ENCODE measurements around the gene IL17RD.

DNA sequence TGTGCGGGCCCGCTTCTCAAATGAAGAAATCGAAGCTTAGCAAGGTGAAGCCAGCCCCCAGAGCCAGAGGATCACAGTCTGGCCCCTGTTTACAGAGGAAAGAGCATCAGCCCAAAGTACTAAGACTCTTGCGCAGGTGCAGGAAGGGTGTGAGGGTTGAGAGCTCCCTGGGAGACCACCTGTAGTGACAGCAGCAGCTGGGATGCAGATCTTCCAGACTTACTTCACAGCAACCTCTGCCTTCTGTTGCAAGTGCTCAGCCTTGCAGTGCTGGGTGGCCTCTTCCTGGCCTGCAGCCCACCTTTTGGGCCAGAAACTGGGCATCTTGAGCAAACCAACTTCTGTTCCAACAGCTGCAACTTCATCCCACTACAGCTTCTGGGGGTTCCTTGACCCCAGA lies 85.0 kb downstream of the IL17RD start:
- TF ChIP-seq, protein P1, sequence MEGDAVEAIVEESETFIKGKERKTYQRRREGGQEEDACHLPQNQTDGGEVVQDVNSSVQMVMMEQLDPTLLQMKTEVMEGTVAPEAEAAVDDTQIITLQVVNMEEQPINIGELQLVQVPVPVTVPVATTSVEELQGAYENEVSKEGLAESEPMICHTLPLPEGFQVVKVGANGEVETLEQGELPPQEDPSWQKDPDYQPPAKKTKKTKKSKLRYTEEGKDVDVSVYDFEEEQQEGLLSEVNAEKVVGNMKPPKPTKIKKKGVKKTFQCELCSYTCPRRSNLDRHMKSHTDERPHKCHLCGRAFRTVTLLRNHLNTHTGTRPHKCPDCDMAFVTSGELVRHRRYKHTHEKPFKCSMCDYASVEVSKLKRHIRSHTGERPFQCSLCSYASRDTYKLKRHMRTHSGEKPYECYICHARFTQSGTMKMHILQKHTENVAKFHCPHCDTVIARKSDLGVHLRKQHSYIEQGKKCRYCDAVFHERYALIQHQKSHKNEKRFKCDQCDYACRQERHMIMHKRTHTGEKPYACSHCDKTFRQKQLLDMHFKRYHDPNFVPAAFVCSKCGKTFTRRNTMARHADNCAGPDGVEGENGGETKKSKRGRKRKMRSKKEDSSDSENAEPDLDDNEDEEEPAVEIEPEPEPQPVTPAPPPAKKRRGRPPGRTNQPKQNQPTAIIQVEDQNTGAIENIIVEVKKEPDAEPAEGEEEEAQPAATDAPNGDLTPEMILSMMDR (IDR thresholded peaks at IDR 0.05): no peak
- TF ChIP-seq, protein P2, sequence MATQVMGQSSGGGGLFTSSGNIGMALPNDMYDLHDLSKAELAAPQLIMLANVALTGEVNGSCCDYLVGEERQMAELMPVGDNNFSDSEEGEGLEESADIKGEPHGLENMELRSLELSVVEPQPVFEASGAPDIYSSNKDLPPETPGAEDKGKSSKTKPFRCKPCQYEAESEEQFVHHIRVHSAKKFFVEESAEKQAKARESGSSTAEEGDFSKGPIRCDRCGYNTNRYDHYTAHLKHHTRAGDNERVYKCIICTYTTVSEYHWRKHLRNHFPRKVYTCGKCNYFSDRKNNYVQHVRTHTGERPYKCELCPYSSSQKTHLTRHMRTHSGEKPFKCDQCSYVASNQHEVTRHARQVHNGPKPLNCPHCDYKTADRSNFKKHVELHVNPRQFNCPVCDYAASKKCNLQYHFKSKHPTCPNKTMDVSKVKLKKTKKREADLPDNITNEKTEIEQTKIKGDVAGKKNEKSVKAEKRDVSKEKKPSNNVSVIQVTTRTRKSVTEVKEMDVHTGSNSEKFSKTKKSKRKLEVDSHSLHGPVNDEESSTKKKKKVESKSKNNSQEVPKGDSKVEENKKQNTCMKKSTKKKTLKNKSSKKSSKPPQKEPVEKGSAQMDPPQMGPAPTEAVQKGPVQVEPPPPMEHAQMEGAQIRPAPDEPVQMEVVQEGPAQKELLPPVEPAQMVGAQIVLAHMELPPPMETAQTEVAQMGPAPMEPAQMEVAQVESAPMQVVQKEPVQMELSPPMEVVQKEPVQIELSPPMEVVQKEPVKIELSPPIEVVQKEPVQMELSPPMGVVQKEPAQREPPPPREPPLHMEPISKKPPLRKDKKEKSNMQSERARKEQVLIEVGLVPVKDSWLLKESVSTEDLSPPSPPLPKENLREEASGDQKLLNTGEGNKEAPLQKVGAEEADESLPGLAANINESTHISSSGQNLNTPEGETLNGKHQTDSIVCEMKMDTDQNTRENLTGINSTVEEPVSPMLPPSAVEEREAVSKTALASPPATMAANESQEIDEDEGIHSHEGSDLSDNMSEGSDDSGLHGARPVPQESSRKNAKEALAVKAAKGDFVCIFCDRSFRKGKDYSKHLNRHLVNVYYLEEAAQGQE (IDR thresholded peaks at IDR 0.05; ENCODE audit: insufficient read depth in 1 of 2, low read depth in 2 of 2, low read length in 1 of 2): no peak
- TF ChIP-seq SIN3A (IDR thresholded peaks at IDR 0.05; ENCODE audit: borderline replicate concordance, insufficient read depth, low read depth, low read length) (no peak), POLR2AphosphoS5 (IDR thresholded peaks at IDR 0.05; ENCODE audit: low read depth, low read length) (no peak), TCF7L2 (IDR thresholded peaks at IDR 0.05; ENCODE audit: low read depth, low read length) (no peak)

Measured in Panc1 (cell line).